Motor neuron (in vitro differentiated cells): ENCODE measurements around the gene GPC3. TPM values are rescaled to one million over a fixed set of nuclear protein-coding genes. Genes with fewer than 3 reads are reported as not detected.
"Not testable (repeated sequence)": the region's sequence is repeated elsewhere in the genome, so short reads cannot be mapped to it uniquely, and the experiment has no call there.

Experiments used
- ATAC-seq, 8 experiments: fragments of 200-7000 bp; cut with Tn5 transposase; replicated peaks in 6 of 8; 2 replicates each; pipeline ENCODE4 v1.8.0; 2021; ENCODE audit warnings: mild to moderate bottlenecking in 8 of 8, moderate library complexity in 8 of 8
- H3K27ac ChIP-seq, 2 donors: fragments of 250-450 bp; sonication (Bioruptor Pico); 2 replicates each; pipeline ENCODE4 v1.9.0; 2021; ENCODE audit warnings: antibody characterized with exemption in 2 of 2, mild to moderate bottlenecking in 2 of 2, moderate library complexity in 1 of 2
- H3K4me1 ChIP-seq, 2 donors: fragments of 250-450 bp; sonication (Bioruptor Pico); replicated peaks in 1 of 2; 2 replicates each; pipeline ENCODE4 v1.6.1; 2021; ENCODE audit warnings: antibody characterized with exemption in 2 of 2, mild to moderate bottlenecking in 2 of 2, moderate library complexity in 1 of 2
- H3K4me3 ChIP-seq, 5 donors: fragments of 250-450 bp; sonication (Bioruptor Pico); 2 replicates each; pipeline ENCODE4 v1.9.0; 2021; ENCODE audit warnings: antibody characterized with exemption in 5 of 5, mild to moderate bottlenecking in 5 of 5, moderate library complexity in 4 of 5
- WGBS, 10 experiments: fragments of 450-650 bp; shearing (Covaris generic); methylation state at CpG; one replicate each; pipeline ENCODE4 v1.0.0; 2022; 5-methylcytosine and 5-hydroxymethylcytosine counted together
- in situ Hi-C, 9 experiments: fragments of 400-800 bp; cut with MboI; loops; one replicate each; pipeline ENCODE4 v1.15.0; 2021; ENCODE audit warnings: low sequenced_read_pairs in 9 of 9, low pct_unique_long_range_greater_than_20kb in 2 of 9; ENCODE audit not compliant: unreplicated experiment in 9 of 9
- total RNA-seq, 8 experiments: library from RNA; unstranded; fragments of 300-600 nt; gene quantifications; 2 replicates each; pipeline versions ENCODE4 v1.2.3 to v1.2.4, GENCODE V29; 2022

Gene GPC3
- total RNA-seq, 8 experiments from 2014 or later: 2.7 to 92.2 (median 3.6) TPM; not detected in 3

- peaks cover 2 to 8% of the 10 kb centered on the region in 2 donors for H3K4me1 ChIP-seq
- no peak overlapping the region for H3K27ac ChIP-seq
- peak in 3 of 8 experiments; percentile 39 to 49 (median 45) for ATAC-seq
- H3K4me3 ChIP-seq: no peak overlapping the region
- in situ Hi-C loops: no loop called here
- WGBS, 10 experiments: 7 to 20% (median 14%) methylated on average over 2 to 7 of the region's 7 CpGs; no CpG with 5 or more reads in 7 of the 10 experiments
Measured at GRCh38 chrX:133640161-133641015, 345.0 kb downstream of the GPC3 start.

- 32 to 100% methylated on average over 1 to 2 of the region's 2 CpGs; no CpG with 5 or more reads in 8 of the 10 experiments for WGBS, 10 experiments
- no peak overlapping the region for H3K27ac ChIP-seq
- in situ Hi-C loops: no loop called here
- H3K4me1 ChIP-seq: peaks cover 2 to 8% of the 10 kb centered on the region in 2 donors
- ATAC-seq: no peak
- H3K4me3 ChIP-seq: no peak overlapping the region
Measured at GRCh38 chrX:133639726-133640125, 345.7 kb downstream of the GPC3 start.

- no peak overlapping the region for H3K4me3 ChIP-seq
- no peak overlapping the region for H3K27ac ChIP-seq
- peak in 1 of 8 experiments; percentile 39 for ATAC-seq
- WGBS, 10 experiments: 45 to 100% (median 45%) methylated on average over 1 to 4 of the region's 4 CpGs; no CpG with 5 or more reads in 7 of the 10 experiments
- in situ Hi-C loops: no loop called here
- peaks cover 2 to 8% of the 10 kb centered on the region in 2 donors for H3K4me1 ChIP-seq
Measured at GRCh38 chrX:133638285-133638684, 347.1 kb downstream of the GPC3 start.

GRCh38 chrX:133637765-133638164, 347.6 kb downstream of the GPC3 start:
- no peak for ATAC-seq
- WGBS, 10 experiments: 57 to 100% (median 73%) methylated on average over 1 to 5 of the region's 5 CpGs; no CpG with 5 or more reads in 7 of the 10 experiments
- H3K4me1 ChIP-seq: peaks cover 2 to 8% of the 10 kb centered on the region in 2 donors
- in situ Hi-C loops: no loop called here
- H3K4me3 ChIP-seq: no peak overlapping the region
- H3K27ac ChIP-seq: no peak overlapping the region

GRCh38 chrX:133636009-133636408, 349.4 kb downstream of the GPC3 start:
- peak in 1 of 8 experiments; percentile 31 for ATAC-seq
- 70 to 100% (median 93%) methylated on average over 1 to 5 of the region's 6 CpGs; no CpG with 5 or more reads in 4 of the 10 experiments for WGBS, 10 experiments
- in situ Hi-C loops: no loop called here
- no peak overlapping the region for H3K27ac ChIP-seq
- peaks cover 2 to 8% of the 10 kb centered on the region in 2 donors for H3K4me1 ChIP-seq
- H3K4me3 ChIP-seq: no peak overlapping the region

- Histone ChIP-seq H3K27ac (no peak overlapping the region), H3K4me1 (no peaks in the 10 kb centered on the region), H3K4me3 (no peak overlapping the region)
- WGBS, 10 experiments: 0 to 100% (median 17%) methylated on average over 1 of the region's 1 CpG; no CpG with 5 or more reads in 6 of the 10 experiments
- in situ Hi-C loops: no loop called here
- ATAC-seq: peak in 2 of 8 experiments; percentile 46 to 71
Measured at GRCh38 chrX:133634416-133634815, 351.0 kb downstream of the GPC3 start.

- H3K4me3 ChIP-seq: no peak overlapping the region
- peak in 3 of 8 experiments; percentile 15 to 74 (median 27) for ATAC-seq
- WGBS, 10 experiments: 0 to 100% (median 44%) methylated on average over 1 of the region's 1 CpG; no CpG with 5 or more reads in 7 of the 10 experiments
- no peaks in the 10 kb centered on the region for H3K4me1 ChIP-seq
- in situ Hi-C loops: no loop called here
- no peak overlapping the region for H3K27ac ChIP-seq
Measured at GRCh38 chrX:133633950-133634349, 351.4 kb downstream of the GPC3 start.

- no peaks in the 10 kb centered on the region for H3K4me1 ChIP-seq
- in situ Hi-C loops: no loop called here
- H3K4me3 ChIP-seq: no peak overlapping the region
- H3K27ac ChIP-seq: no peak overlapping the region
- ATAC-seq: no peak
Measured at GRCh38 chrX:133633162-133633561, 352.2 kb downstream of the GPC3 start.

- no peak for ATAC-seq
- in situ Hi-C loops: no loop called here
- Histone ChIP-seq H3K27ac (no peak overlapping the region), H3K4me1 (no peaks in the 10 kb centered on the region), H3K4me3 (no peak overlapping the region)
- 6 to 80% (median 59%) methylated on average over 1 to 4 of the region's 4 CpGs; no CpG with 5 or more reads in 7 of the 10 experiments for WGBS, 10 experiments
Measured at GRCh38 chrX:133630362-133630761, 355.0 kb downstream of the GPC3 start.

- WGBS, 10 experiments: 58 to 100% (median 80%) methylated on average over 1 to 3 of the region's 4 CpGs; no CpG with 5 or more reads in 5 of the 10 experiments
- Histone ChIP-seq H3K27ac (no peak overlapping the region), H3K4me1 (no peaks in the 10 kb centered on the region), H3K4me3 (no peak overlapping the region)
- in situ Hi-C loops: no loop called here
- peak in 1 of 8 experiments; percentile 97 for ATAC-seq
Measured at GRCh38 chrX:133627673-133628072, 357.7 kb downstream of the GPC3 start.

- 67 to 80% methylated on average over 1 to 2 of the region's 10 CpGs; no CpG with 5 or more reads in 8 of the 10 experiments for WGBS, 10 experiments
- in situ Hi-C loops, ATAC-seq: not testable (repeated sequence)
Measured at GRCh38 chrX:133621384-133621783, 364.0 kb downstream of the GPC3 start.

GRCh38 chrX:133611676-133612075, 373.7 kb downstream of the GPC3 start:
- no peak for ATAC-seq

More at GRCh38 chrX:133621384-133621783, 364.0 kb downstream of the GPC3 start:
- not testable (repeated sequence) for H3K4me3 ChIP-seq, H3K4me1 ChIP-seq, H3K27ac ChIP-seq

GRCh38 chrX:133610056-133610455, 375.3 kb downstream of the GPC3 start:
- Histone ChIP-seq H3K4me3 (no peak overlapping the region), H3K4me1 (no peaks in the 10 kb centered on the region), H3K27ac (no peak overlapping the region)
- in situ Hi-C loops: no loop called here
- no peak for ATAC-seq
- WGBS, 10 experiments: 20 to 50% methylated on average over 1 of the region's 1 CpG; no CpG with 5 or more reads in 8 of the 10 experiments

More at GRCh38 chrX:133611676-133612075, 373.7 kb downstream of the GPC3 start:
- H3K4me1 ChIP-seq: no peaks in the 10 kb centered on the region
- no peak overlapping the region for H3K27ac ChIP-seq
- WGBS, 10 experiments: 14 to 38% methylated on average over 1 of the region's 1 CpG; no CpG with 5 or more reads in 8 of the 10 experiments
- in situ Hi-C loops: no loop called here
- H3K4me3 ChIP-seq: no peak overlapping the region
